Large intestine (tissue), 3 donors: ENCODE data around the gene LMBR1L. TPM values are rescaled to one million over a fixed set of nuclear protein-coding genes. Genes with fewer than 3 reads are reported as not detected.
A peak's percentile ranks its signal among the peaks of the same experiment; 100 is the strongest.

Experiments used
- DNase-seq, 2 donors: peaks; one replicate each; pipeline versions ENCODE4 v3.0.0 to v3.0.0-alpha.2; 2013
- H3K27ac ChIP-seq: one replicate; pipeline ENCODE4 v1.5.1; 2013; ENCODE audit warnings: low read length
- H3K27me3 ChIP-seq: 2 replicates; pipeline ENCODE4 v1.6.1; 2013; ENCODE audit warnings: low read length; ENCODE audit not compliant: control insufficient read depth, insufficient read depth
- H3K36me3 ChIP-seq: 2 replicates; pipeline ENCODE4 v1.6.1; 2013; ENCODE audit warnings: low read length; ENCODE audit not compliant: control insufficient read depth, insufficient read depth
- H3K4me1 ChIP-seq: one replicate; pipeline ENCODE4 v1.6.1; 2013; ENCODE audit warnings: low read length; ENCODE audit not compliant: control insufficient read depth, insufficient read depth
- H3K4me3 ChIP-seq: one replicate; pipeline ENCODE4 v1.5.1; 2013; ENCODE audit warnings: low read length
- H3K9me3 ChIP-seq: one replicate; pipeline ENCODE4 v1.6.1; 2013; ENCODE audit warnings: mild to moderate bottlenecking, low read depth, low read length, moderate library complexity; ENCODE audit not compliant: control insufficient read depth
- WGBS: methylation state at CpG from one replicate; pipeline ENCODE4 v1.1.5; 2013; ENCODE audit warnings: low lambda C conversion rate; ENCODE audit not compliant: insufficient coverage; 5-methylcytosine and 5-hydroxymethylcytosine counted together
- polyA plus RNA-seq: library from polyadenylated mRNA; unstranded; fragments of 120-200 nt; gene quantifications from one replicate; pipeline ENCODE4 v1.2.1, GENCODE V29; 2013

Gene LMBR1L
- polyA plus RNA-seq, 1 donor, result 111 TPM

- Histone ChIP-seq H3K36me3 (no peaks in the 10 kb centered on the region), H3K4me3 (no peak overlapping the region), H3K9me3 (no peaks in the 10 kb centered on the region), H3K27me3 (no peaks in the 10 kb centered on the region), H3K4me1 (no peaks in the 10 kb centered on the region), H3K27ac (no peak overlapping the region)
- DNase-seq, result peak; percentile 58 to 70
- no CpG with 5 or more reads among the region's 6 CpGs for WGBS
Measured at GRCh38 chr12:49121047-49121696, 10.5 kb upstream of the LMBR1L start.

DNA sequence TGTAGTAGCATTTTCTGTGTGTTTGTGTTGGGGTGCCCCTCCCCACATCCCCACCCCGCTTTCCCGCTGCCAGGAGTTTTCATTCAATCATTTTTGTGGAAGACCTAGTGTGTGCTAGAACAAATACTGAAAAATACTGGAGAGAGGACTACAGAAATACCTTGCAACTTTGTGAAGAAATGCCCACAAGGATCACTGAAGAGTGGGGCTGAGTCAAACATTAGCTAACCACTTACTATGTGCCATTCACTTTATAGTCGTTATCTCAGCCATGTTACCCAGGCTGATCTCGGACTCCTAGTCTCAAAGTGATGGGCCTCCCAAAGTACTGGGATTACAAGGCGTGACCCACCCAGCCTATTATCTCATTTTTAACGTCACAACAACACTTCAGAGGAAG, 559 bp upstream of the LMBR1L start:
- H3K27me3 ChIP-seq, result no peaks in the 10 kb centered on the region
- 20% methylated on average over 1 of the region's 6 CpGs for WGBS
- H3K4me3 ChIP-seq, result peak overlapping the region; percentile 95
- H3K9me3 ChIP-seq, result no peaks in the 10 kb centered on the region
- H3K27ac ChIP-seq, result peak overlapping the region; percentile 95
- peaks cover 7% of the 10 kb centered on the region for H3K36me3 ChIP-seq
- DNase-seq, result peak in 1 of 2 donors; percentile 56
- peaks cover 31% of the 10 kb centered on the region for H3K4me1 ChIP-seq

DNA sequence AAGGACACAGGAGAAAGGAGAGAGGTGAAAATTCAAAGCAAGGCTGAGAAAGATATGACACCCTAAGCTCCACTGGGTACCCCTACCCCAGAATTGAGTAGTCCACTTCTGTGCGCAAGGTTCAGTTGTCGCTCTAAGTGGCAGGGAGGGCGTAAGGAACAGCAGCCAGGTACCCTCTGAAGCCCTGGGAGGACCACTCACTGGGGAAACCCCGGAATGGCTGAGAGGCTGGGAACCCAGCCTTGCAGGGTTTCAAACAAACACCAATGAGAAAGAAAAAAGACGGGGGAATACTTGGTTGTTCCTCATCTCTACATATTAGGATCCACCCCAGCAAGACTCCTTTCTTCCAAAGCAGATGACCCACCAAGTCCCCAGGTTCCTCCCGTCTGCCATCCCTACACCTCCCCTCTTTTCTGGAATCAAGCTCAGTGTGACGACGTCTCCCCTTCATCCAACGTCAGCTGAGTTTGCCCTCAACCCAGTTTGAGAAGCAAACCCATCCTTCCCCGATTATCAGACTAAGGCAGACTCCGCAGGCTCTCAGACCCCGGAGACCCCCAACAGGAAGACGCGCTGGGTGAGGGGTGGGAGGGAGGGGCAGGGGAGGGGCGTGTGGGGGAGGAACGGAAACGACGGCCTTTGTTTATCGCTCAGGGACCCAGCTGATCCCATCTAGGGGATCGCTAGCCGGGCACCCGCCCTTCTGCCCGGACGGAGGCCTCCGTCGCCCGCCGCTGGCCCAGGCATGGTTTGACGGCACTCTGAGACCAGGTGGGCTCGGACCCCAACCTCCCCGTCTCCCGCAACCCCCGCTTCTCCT, 795 bp downstream of the LMBR1L start:
- WGBS, result 0% methylated on average over 1 of the region's 33 CpGs
- peak in 1 of 2 donors; percentile 49 for DNase-seq
- H3K27ac ChIP-seq, result peak overlapping the region; percentile 95
- no peaks in the 10 kb centered on the region for H3K27me3 ChIP-seq
- no peaks in the 10 kb centered on the region for H3K9me3 ChIP-seq
- H3K4me1 ChIP-seq, result peaks cover 36% of the 10 kb centered on the region
- H3K4me3 ChIP-seq, result peak overlapping the region; percentile 95
- H3K36me3 ChIP-seq, result peaks cover 21% of the 10 kb centered on the region

DNA sequence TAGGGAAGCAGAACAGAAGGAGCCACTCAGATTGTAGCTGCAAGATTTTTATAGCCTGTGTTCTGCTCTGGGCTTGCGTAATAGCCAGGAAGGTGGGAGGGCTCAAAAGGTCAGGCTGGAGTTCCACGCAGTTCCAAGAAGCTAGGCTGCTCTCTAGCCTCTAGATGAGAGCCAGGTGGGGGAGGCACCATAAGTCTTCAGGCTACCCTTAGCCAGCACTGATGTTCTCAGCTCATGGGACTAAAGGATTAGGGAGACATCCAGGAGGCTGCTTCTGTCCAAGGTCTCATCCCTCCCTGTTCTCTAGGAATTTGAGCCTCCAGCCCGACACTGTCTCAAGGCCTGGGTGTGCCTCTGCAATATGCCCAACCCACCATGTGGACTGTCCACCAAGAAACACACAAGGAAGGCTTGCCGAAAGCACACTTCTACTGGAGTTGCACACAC, 1.7 kb downstream of the LMBR1L start:
- DNase-seq, result peak; percentile 81 to 92
- no CpG with 5 or more reads among the region's 4 CpGs for WGBS
- peak overlapping the region; percentile 95 for H3K4me3 ChIP-seq

DNA sequence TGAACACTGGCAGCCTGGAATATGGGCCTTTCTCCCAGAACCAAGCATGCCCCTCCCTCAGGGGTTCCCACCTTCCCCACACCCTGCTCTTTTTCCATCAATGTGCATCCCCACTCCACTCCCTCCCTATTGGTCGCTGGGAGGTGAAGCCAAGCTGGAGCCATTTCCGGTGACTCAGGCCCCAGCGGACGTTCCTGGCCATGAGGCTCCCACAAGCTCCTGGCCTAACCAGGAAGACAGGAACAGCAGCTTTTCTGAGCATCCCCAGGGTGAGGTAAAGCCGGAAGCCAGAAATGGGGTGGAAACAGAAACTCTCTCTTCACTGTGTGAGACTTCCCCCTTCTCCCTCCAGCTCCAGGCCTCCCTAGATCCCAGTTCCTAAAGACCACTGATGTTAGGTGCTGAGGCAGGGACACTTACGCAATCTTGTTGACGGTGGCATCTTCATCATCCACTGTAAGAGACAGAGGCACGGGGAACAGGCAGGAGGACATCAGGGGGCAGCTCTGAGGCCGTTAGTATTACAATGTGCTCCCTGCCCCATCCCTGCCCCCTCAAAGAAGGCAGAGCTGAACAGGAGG, 5.1 kb downstream of the LMBR1L start:
- WGBS, result no CpG with 5 or more reads among the region's 9 CpGs
- no peak for DNase-seq
- H3K36me3 ChIP-seq, result peaks cover 63% of the 10 kb centered on the region
- peaks cover 33% of the 10 kb centered on the region for H3K4me1 ChIP-seq
- H3K27me3 ChIP-seq, result no peaks in the 10 kb centered on the region
- H3K27ac ChIP-seq, result no peak overlapping the region
- no peak overlapping the region for H3K4me3 ChIP-seq
- no peaks in the 10 kb centered on the region for H3K9me3 ChIP-seq

More for the DNA sequence above, 1.7 kb downstream of the LMBR1L start:
- Histone ChIP-seq H3K27me3 (no peaks in the 10 kb centered on the region), H3K9me3 (no peaks in the 10 kb centered on the region), H3K27ac (peak overlapping the region; percentile 95), H3K4me1 (peaks cover 36% of the 10 kb centered on the region), H3K36me3 (peaks cover 29% of the 10 kb centered on the region)

- Histone ChIP-seq H3K4me3 (no peak overlapping the region), H3K27ac (no peak overlapping the region), H3K36me3 (peaks cover 70% of the 10 kb centered on the region), H3K9me3 (no peaks in the 10 kb centered on the region), H3K4me1 (peaks cover 33% of the 10 kb centered on the region), H3K27me3 (no peaks in the 10 kb centered on the region)
- WGBS, result no CpG with 5 or more reads among the region's 3 CpGs
- DNase-seq, result no peak
Measured at GRCh38 chr12:49104822-49105221, 5.8 kb downstream of the LMBR1L start.

DNA sequence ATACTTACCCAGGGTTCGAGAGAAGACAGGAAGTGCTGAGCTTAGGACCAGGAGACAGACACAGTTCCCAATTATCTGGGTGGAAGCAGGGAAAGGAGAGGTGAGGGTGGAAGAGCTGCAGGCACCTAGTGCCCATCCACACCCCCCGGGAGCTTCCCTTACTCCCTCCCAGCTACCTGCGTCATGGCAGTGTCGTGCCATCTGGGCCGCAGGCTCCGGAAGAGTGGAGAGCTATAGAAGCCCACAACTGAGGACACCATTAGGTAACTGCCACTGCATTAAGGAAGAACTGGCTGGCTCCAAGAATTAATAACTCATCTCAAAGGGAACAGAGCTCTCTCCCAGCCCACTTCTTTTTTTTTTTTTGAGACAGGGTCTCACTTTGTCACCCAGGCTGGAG, 10.3 kb downstream of the LMBR1L start:
- no peaks in the 10 kb centered on the region for H3K9me3 ChIP-seq
- no CpG with 5 or more reads among the region's 6 CpGs for WGBS
- no peak overlapping the region for H3K27ac ChIP-seq
- H3K36me3 ChIP-seq, result peaks cover 85% of the 10 kb centered on the region
- no peak for DNase-seq
- peaks cover under 1% of the 10 kb centered on the region for H3K27me3 ChIP-seq
- no peaks in the 10 kb centered on the region for H3K4me1 ChIP-seq
- no peak overlapping the region for H3K4me3 ChIP-seq

- H3K36me3 ChIP-seq, result peaks cover 68% of the 10 kb centered on the region
- WGBS, result no CpG with 5 or more reads among the region's 2 CpGs
Measured at GRCh38 chr12:49098703-49099102, 11.9 kb downstream of the LMBR1L start.

GRCh38 chr12:49098035-49098451, 12.6 kb downstream of the LMBR1L start:
- no peak for DNase-seq
- Histone ChIP-seq H3K9me3 (peaks cover 6% of the 10 kb centered on the region), H3K4me3 (no peak overlapping the region), H3K27me3 (peaks cover 24% of the 10 kb centered on the region), H3K4me1 (peaks cover 14% of the 10 kb centered on the region), H3K27ac (no peak overlapping the region), H3K36me3 (peaks cover 62% of the 10 kb centered on the region)
- WGBS, result no CpG with 5 or more reads among the region's 4 CpGs

More at GRCh38 chr12:49098703-49099102, 11.9 kb downstream of the LMBR1L start:
- H3K4me3 ChIP-seq, result no peak overlapping the region
- H3K27me3 ChIP-seq, result peaks cover 17% of the 10 kb centered on the region
- peaks cover 6% of the 10 kb centered on the region for H3K9me3 ChIP-seq
- peaks cover 14% of the 10 kb centered on the region for H3K4me1 ChIP-seq
- H3K27ac ChIP-seq, result no peak overlapping the region
- no peak for DNase-seq

DNA sequence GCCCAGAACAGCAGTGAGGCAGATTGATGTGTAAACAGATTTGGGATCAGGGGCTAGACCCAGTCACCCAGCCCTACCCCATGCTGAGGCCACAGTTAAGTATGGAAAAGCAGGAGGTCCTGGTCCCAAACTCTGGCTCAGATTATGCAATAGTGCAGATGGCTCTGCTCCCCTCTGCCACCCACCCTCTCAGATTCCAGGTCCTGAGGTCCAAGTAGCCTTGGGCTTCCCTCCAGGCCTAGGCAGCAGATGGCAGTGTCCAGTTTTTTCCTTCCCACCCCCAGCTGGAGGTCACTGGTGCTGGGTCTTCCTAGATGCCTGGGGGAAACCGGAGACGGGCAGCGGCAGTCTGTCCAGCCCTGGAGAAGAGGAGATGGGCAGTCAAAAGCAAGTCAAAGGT, 13.3 kb downstream of the LMBR1L start:
- no peak for DNase-seq
- H3K4me1 ChIP-seq, result peaks cover 14% of the 10 kb centered on the region
- H3K27me3 ChIP-seq, result peaks cover 30% of the 10 kb centered on the region
- no peak overlapping the region for H3K4me3 ChIP-seq
- peaks cover 6% of the 10 kb centered on the region for H3K9me3 ChIP-seq
- H3K27ac ChIP-seq, result no peak overlapping the region
- H3K36me3 ChIP-seq, result peaks cover 56% of the 10 kb centered on the region
- WGBS, result no CpG with 5 or more reads among the region's 3 CpGs
